ENCODE measurements around the gene VIL1.

VIL1 gene

GRCh38 chr2:218418321-218418716 lies 604 bp upstream of the VIL1 start:
- Mint-ChIP-seq H3K27ac (no peak overlapping the region), H3K4me3 (no peak overlapping the region), H3K36me3 (no peaks in the 10 kb centered on the region), H3K4me1 (no peaks in the 10 kb centered on the region), H3K9me3 (no peaks in the 10 kb centered on the region), H3K27me3 (peaks cover 12% of the 10 kb centered on the region)
- ATAC-seq: no peak

- no peaks in the 10 kb centered on the region for H3K9me3 Mint-ChIP-seq
- H3K36me3 Mint-ChIP-seq: no peaks in the 10 kb centered on the region
- peaks cover 12% of the 10 kb centered on the region for H3K27me3 Mint-ChIP-seq
- no peak overlapping the region for H3K27ac Mint-ChIP-seq
- no peak for ATAC-seq
- H3K4me3 Mint-ChIP-seq: no peak overlapping the region
- H3K4me1 Mint-ChIP-seq: no peaks in the 10 kb centered on the region
Observed at GRCh38 chr2:218419630-218420216, 800 bp downstream of the VIL1 start.

- ATAC-seq: no peak
- no peaks in the 10 kb centered on the region for H3K4me1 Mint-ChIP-seq
- H3K27ac Mint-ChIP-seq: no peak overlapping the region
- peaks cover 12% of the 10 kb centered on the region for H3K27me3 Mint-ChIP-seq
- no peak overlapping the region for H3K4me3 Mint-ChIP-seq
- no peaks in the 10 kb centered on the region for H3K9me3 Mint-ChIP-seq
- H3K36me3 Mint-ChIP-seq: no peaks in the 10 kb centered on the region
Observed at GRCh38 chr2:218421027-218421426, 2.1 kb downstream of the VIL1 start.

GRCh38 chr2:218422403-218423086 lies 3.6 kb downstream of the VIL1 start:
- Mint-ChIP-seq H3K4me3 (no peak overlapping the region), H3K27ac (no peak overlapping the region), H3K4me1 (no peaks in the 10 kb centered on the region), H3K36me3 (no peaks in the 10 kb centered on the region), H3K27me3 (peaks cover 14% of the 10 kb centered on the region), H3K9me3 (no peaks in the 10 kb centered on the region)
- no peak for ATAC-seq

- ATAC-seq: no peak
- H3K4me1 Mint-ChIP-seq: no peaks in the 10 kb centered on the region
- no peaks in the 10 kb centered on the region for H3K36me3 Mint-ChIP-seq
- H3K9me3 Mint-ChIP-seq: no peaks in the 10 kb centered on the region
- H3K27me3 Mint-ChIP-seq: peaks cover 18% of the 10 kb centered on the region
- no peak overlapping the region for H3K4me3 Mint-ChIP-seq
- H3K27ac Mint-ChIP-seq: no peak overlapping the region
Observed at GRCh38 chr2:218423584-218423983, 4.7 kb downstream of the VIL1 start.

GRCh38 chr2:218425531-218425930 lies 6.6 kb downstream of the VIL1 start:
- Mint-ChIP-seq H3K9me3 (no peaks in the 10 kb centered on the region), H3K27me3 (peaks cover 36% of the 10 kb centered on the region), H3K4me3 (no peak overlapping the region), H3K36me3 (no peaks in the 10 kb centered on the region), H3K27ac (no peak overlapping the region), H3K4me1 (no peaks in the 10 kb centered on the region)
- ATAC-seq: no peak

GRCh38 chr2:218427741-218428140 lies 8.8 kb downstream of the VIL1 start:
- Mint-ChIP-seq H3K4me1 (no peaks in the 10 kb centered on the region), H3K4me3 (no peak overlapping the region), H3K36me3 (no peaks in the 10 kb centered on the region), H3K27me3 (peaks cover 30% of the 10 kb centered on the region), H3K27ac (no peak overlapping the region), H3K9me3 (no peaks in the 10 kb centered on the region)
- no peak for ATAC-seq

GRCh38 chr2:218428846-218429558 lies 10.1 kb downstream of the VIL1 start:
- Mint-ChIP-seq H3K27me3 (peaks cover 30% of the 10 kb centered on the region), H3K36me3 (no peaks in the 10 kb centered on the region), H3K4me1 (no peaks in the 10 kb centered on the region), H3K27ac (no peak overlapping the region), H3K9me3 (no peaks in the 10 kb centered on the region), H3K4me3 (no peak overlapping the region)
- no peak for ATAC-seq

- peaks cover 30% of the 10 kb centered on the region for H3K27me3 Mint-ChIP-seq
- no peak overlapping the region for H3K27ac Mint-ChIP-seq
- H3K36me3 Mint-ChIP-seq: no peaks in the 10 kb centered on the region
- no peak for ATAC-seq
- H3K4me3 Mint-ChIP-seq: no peak overlapping the region
- no peaks in the 10 kb centered on the region for H3K9me3 Mint-ChIP-seq
- H3K4me1 Mint-ChIP-seq: no peaks in the 10 kb centered on the region
Observed at GRCh38 chr2:218429911-218430692, 11.2 kb downstream of the VIL1 start.

- no peaks in the 10 kb centered on the region for H3K4me1 Mint-ChIP-seq
- no peak overlapping the region for H3K27ac Mint-ChIP-seq
- H3K36me3 Mint-ChIP-seq: no peaks in the 10 kb centered on the region
- ATAC-seq: no peak
- no peak overlapping the region for H3K4me3 Mint-ChIP-seq
- no peaks in the 10 kb centered on the region for H3K9me3 Mint-ChIP-seq
- H3K27me3 Mint-ChIP-seq: peaks cover 30% of the 10 kb centered on the region
Observed at GRCh38 chr2:218430721-218431120, 11.8 kb downstream of the VIL1 start.

- no peaks in the 10 kb centered on the region for H3K9me3 Mint-ChIP-seq
- H3K27me3 Mint-ChIP-seq: peaks cover 30% of the 10 kb centered on the region
- no peaks in the 10 kb centered on the region for H3K4me1 Mint-ChIP-seq
- no peak overlapping the region for H3K27ac Mint-ChIP-seq
- H3K36me3 Mint-ChIP-seq: no peaks in the 10 kb centered on the region
- H3K4me3 Mint-ChIP-seq: no peak overlapping the region
- ATAC-seq: no peak
Observed at GRCh38 chr2:218431878-218432277, 13.0 kb downstream of the VIL1 start.

- H3K36me3 Mint-ChIP-seq: no peaks in the 10 kb centered on the region
- no peak for ATAC-seq
- no peaks in the 10 kb centered on the region for H3K9me3 Mint-ChIP-seq
- no peak overlapping the region for H3K4me3 Mint-ChIP-seq
- peaks cover under 1% of the 10 kb centered on the region for H3K4me1 Mint-ChIP-seq
- peaks cover 25% of the 10 kb centered on the region for H3K27me3 Mint-ChIP-seq
- H3K27ac Mint-ChIP-seq: no peak overlapping the region
Observed at GRCh38 chr2:218432676-218433365, 13.9 kb downstream of the VIL1 start.

GRCh38 chr2:218434456-218434855 lies 15.5 kb downstream of the VIL1 start:
- Mint-ChIP-seq H3K27ac (no peak overlapping the region), H3K4me3 (no peak overlapping the region), H3K27me3 (peaks cover 15% of the 10 kb centered on the region), H3K4me1 (peaks cover 14% of the 10 kb centered on the region), H3K9me3 (no peaks in the 10 kb centered on the region), H3K36me3 (no peaks in the 10 kb centered on the region)
- no peak for ATAC-seq

GRCh38 chr2:218435003-218435982 lies 16.4 kb downstream of the VIL1 start:
- Mint-ChIP-seq H3K4me1 (peaks cover 19% of the 10 kb centered on the region), H3K27ac (no peak overlapping the region), H3K27me3 (peaks cover 7% of the 10 kb centered on the region), H3K4me3 (no peak overlapping the region), H3K9me3 (no peaks in the 10 kb centered on the region), H3K36me3 (no peaks in the 10 kb centered on the region)
- ATAC-seq: no peak

Data from stimulated activated memory B cell treated with anti-CD40 and anti-IgM and Interleukin-4, amounts not matched to agents 10 μg/mL and 1 μg/mL and 100 μg/mL, for 72 hours (primary cell).